Heart left ventricle (tissue), 16 donors: ENCODE data around the gene MRPS35. TPM values are rescaled to one million over a fixed set of nuclear protein-coding genes. Genes with fewer than 3 reads are reported as not detected.
"Not testable (repeated sequence)": the region's sequence is repeated elsewhere in the genome, so short reads cannot be mapped to it uniquely, and the experiment has no call there.

ENCODE experiments used
- ATAC-seq, 4 donors: fragments of 200-7000 bp; cut with Tn5 transposase; one replicate each; pipeline ENCODE4 v1.9.1; 2020 to 2022; ENCODE audit warnings: moderate library complexity in 4 of 4, mild to moderate bottlenecking in 3 of 4, moderate number of reproducible peaks in 1 of 4
- DNase-seq, 5 donors: peaks; one replicate each; pipeline ENCODE4 v3.0.0-alpha.2; 2020
- H3K27ac ChIP-seq, 12 donors: fragments of 200-600 bp; sonication (generic) in 4 of 12; one replicate each; pipeline versions ENCODE4 v1.5.0 to v1.8.0; 2016 to 2022; ENCODE audit warnings: mild to moderate bottlenecking in 2 of 12
- H3K27me3 ChIP-seq, 9 donors: fragments of 200-600 bp; sonication (generic) in 2 of 9; one replicate each; pipeline versions ENCODE4 v1.5.1 to v1.8.0; 2016 to 2022; ENCODE audit warnings: mild to moderate bottlenecking in 3 of 9
- H3K36me3 ChIP-seq, 9 donors: fragments of 200-600 bp; sonication (generic) in 2 of 9; one replicate each; pipeline versions ENCODE4 v1.5.0 to v1.8.0; 2018 to 2022; ENCODE audit warnings: mild to moderate bottlenecking in 2 of 9
- H3K4me1 ChIP-seq, 12 donors: fragments of 200-600 bp; sonication (generic) in 4 of 12; one replicate each; pipeline versions ENCODE4 v1.5.0 to v1.8.0; 2016 to 2022; ENCODE audit warnings: mild to moderate bottlenecking in 3 of 12
- H3K4me3 ChIP-seq, 12 donors: fragments of 200-600 bp; sonication (generic) in 4 of 12; one replicate each; pipeline versions ENCODE4 v1.5.0 to v1.8.0; 2017 to 2022; ENCODE audit warnings: mild to moderate bottlenecking in 9 of 12, moderate library complexity in 4 of 12
- H3K9me3 ChIP-seq, 12 donors: fragments of 200-600 bp; sonication (generic) in 4 of 12; one replicate each; pipeline versions ENCODE4 v1.5.0 to v1.8.0; 2016 to 2022; ENCODE audit warnings: mild to moderate bottlenecking in 1 of 12
- CTCF ChIP-seq, 12 donors: fragments of 200-600 bp; sonication (generic) in 4 of 12; IDR thresholded peaks; one replicate each; pipeline versions ENCODE4 v1.5.0 to v1.8.0; 2018 to 2022; ENCODE audit warnings: antibody characterized with exemption in 12 of 12, mild to moderate bottlenecking in 5 of 12
- POLR2A ChIP-seq, 2 donors: fragments of 450-650 bp; IDR thresholded peaks; one replicate each; pipeline ENCODE4 v1.6.1; 2017; ENCODE audit warnings: antibody characterized with exemption in 2 of 2, mild to moderate bottlenecking in 2 of 2, moderate library complexity in 2 of 2
- WGBS, 4 donors: extraction: QIAGEN DNeasy Blood & Tissue Kit in 2 of 4; methylation state at CpG; one replicate each; pipeline versions ENCODE4 v1.1.5 to v1.1.7; 2013 to 2018; 5-methylcytosine and 5-hydroxymethylcytosine counted together
- intact Hi-C, 10 donors: fragments of 100-400 bp; cut with DNase I; formaldehyde crosslinking; loops; one replicate each; pipeline versions ENCODE4 v1.11.1 to v1.14.2; 2022
- polyA plus RNA-seq, 2 donors: library from polyadenylated mRNA; stranded (reverse); fragments of 200-250 nt; gene quantifications; one replicate each; pipeline ENCODE4 v1.2.3, GENCODE V29; 2013
- total RNA-seq, 9 donors: library from RNA; depleted of rRNA in 2 of 9; stranded (reverse); fragments of >200 nt in 2 of 9; fragmentation: NEBNext Ultra II Directional in 3 of 9; extraction: Animal tissue kit (Norgen Biotek cat#: 25700) in 3 of 9; gene quantifications; one replicate each; pipeline versions ENCODE4 v1.1.0 to v1.2.4, GENCODE V29; 2016 to 2023
- donor health status: ischemic (EF 13 %, LVEDD 7.1; RV severe dilation, severe dysfunction).
- donor health status: healthy with polysubstance abuse.
- donor health status: DM: no; HTN: yes; CAD: no.
- donor health status: DM: no; HTN: no; CAD: no.
- donor health status: ischemic (EF 25% LVEDD 6.9; RV normal size, moderate dysfunction).
- donor health status: ischemic (EF 25% LVEDD 5.7; RV mildly dilated, moderate dysfunction).
- donor health status: healthy.
- donor health status: DM: yes; HTN: yes; CAD: no.
- donor health status: ischemic (EF 35%, LVEDD 5.7; RV mildly dilated, moderate dysfunction).
- donor health status: nonischemic (EF 11% LVEDD 7.7; RV severe dilation, severe dysfunction).
- donor health status: DM: yes; HTN: yes; CAD: no.
- donor health status: PGD.
- donor health status: ischemic (EF 29% LVEDD 5.4; RV normal size, mild dysfunction).
- donor health status: nonischemic (EF 23%, LVEDD 6.1; RV moderate dilation, normal function).

The MRPS35 gene
- total and polyA plus RNA-seq, 11 donors = 39.8 to 94.1 (median 59.6) TPM

- intact Hi-C loops = loop anchor here in 1 of 10 donors (10.0 kb wide), 1 partner anchor 81 kb away; no protein-coding TSS in a partner anchor
- no peaks in the 10 kb centered on the region for H3K9me3 ChIP-seq
- peaks cover 0 to 9% (median 0%) of the 10 kb centered on the region in 12 donors for H3K4me1 ChIP-seq
- H3K27me3 ChIP-seq = no peaks in the 10 kb centered on the region
- no peak for ATAC-seq
- TF ChIP-seq CTCF (IDR thresholded peaks at IDR 0.05) = no peak
- peaks cover 0 to 71% (median 55%) of the 10 kb centered on the region in 9 donors for H3K36me3 ChIP-seq
- DNase-seq = no peak
- H3K27ac ChIP-seq = no peak overlapping the region
- no peak overlapping the region for H3K4me3 ChIP-seq
- 94 to 98% (median 97%) methylated on average over 5 of the region's 5 CpGs for WGBS, 4 donors
Measured at GRCh38 chr12:27743601-27744000, 33.0 kb downstream of the MRPS35 start.

DNA sequence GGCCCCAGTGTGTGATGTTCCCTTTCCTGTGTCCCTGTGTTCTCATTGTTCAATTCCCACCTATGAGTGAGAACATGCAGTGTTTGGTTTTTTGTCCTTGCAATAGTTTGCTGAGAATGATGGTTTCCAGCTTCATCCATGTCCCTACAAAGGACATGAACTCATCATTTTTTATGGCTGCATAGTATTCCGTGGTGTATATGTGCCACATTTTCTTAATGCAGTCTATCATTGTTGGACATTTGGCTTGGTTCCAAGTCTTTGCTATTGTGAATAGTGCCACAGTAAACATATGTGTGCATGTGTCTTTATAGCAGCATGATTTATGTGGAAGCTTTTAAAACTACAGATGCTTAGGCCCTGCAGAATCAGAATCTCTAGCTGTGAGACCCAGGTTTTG is 35.1 kb downstream of the MRPS35 start:
- WGBS, 4 donors = 91 to 100% (median 94%) methylated on average over 1 of the region's 1 CpG
- not testable (repeated sequence) for H3K27ac ChIP-seq, H3K9me3 ChIP-seq, DNase-seq, ATAC-seq, H3K4me3 ChIP-seq, H3K4me1 ChIP-seq, H3K27me3 ChIP-seq
- peaks cover 0 to 53% (median 34%) of the 10 kb centered on the region in 9 donors for H3K36me3 ChIP-seq
- intact Hi-C loops = loop anchor here in 1 of 10 donors (10.0 kb wide), 1 partner anchor 79 kb away; no protein-coding TSS in a partner anchor

DNA sequence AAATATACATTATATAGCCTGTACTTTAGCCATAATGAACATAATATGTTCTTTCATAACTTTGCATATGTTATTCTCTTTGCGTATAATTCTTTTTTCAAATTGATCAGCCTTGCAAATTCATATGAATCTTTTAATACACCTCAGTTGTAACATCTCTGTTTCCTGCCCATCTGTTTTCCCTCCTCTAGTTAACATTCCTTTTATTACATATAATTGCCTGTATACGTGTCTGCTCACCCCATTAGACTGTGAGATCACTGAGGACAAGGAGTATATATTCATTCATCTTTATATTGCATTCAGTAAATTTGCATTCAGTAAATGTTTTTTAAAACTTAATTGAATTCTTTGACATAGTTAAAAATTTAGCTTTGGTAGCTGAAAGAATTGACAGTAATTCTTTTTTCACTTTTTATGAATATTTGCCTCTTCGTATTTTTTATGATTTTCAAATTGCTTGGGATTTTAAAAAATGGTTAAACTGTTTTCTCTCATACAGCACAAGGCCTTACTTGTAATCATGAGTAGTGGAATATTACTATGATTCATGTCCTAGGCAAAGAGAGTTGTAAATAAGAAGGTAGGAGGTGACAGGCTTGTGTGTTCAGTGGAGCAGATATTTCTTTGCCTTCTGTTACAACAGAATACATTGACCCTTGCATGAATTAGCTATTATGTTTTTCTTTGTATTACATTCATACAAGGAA is 36.6 kb downstream of the MRPS35 start:
- Histone ChIP-seq H3K36me3 (peaks cover 0 to 48% (median 30%) of the 10 kb centered on the region in 9 donors), H3K4me3 (no peak overlapping the region), H3K4me1 (peaks cover 0 to 10% (median 0%) of the 10 kb centered on the region in 12 donors), H3K9me3 (no peaks in the 10 kb centered on the region), H3K27me3 (no peaks in the 10 kb centered on the region), H3K27ac (peak overlapping the region in 3 of 12 donors; percentile 9 to 66 (median 9))
- WGBS, 4 donors = 88 to 94% (median 91%) methylated on average over 3 of the region's 3 CpGs
- DNase-seq (no peak), ATAC-seq (peak in 1 of 4 donors; percentile 77)
- intact Hi-C loops = loop anchor here in 1 of 10 donors (10.0 kb wide), 1 partner anchor 78 kb away; no protein-coding TSS in a partner anchor
- TF ChIP-seq CTCF (IDR thresholded peaks at IDR 0.05) (no peak), POLR2A (IDR thresholded peaks at IDR 0.05) (no peak)

- ATAC-seq (no peak), DNase-seq (no peak)
- Histone ChIP-seq H3K4me3 (no peak overlapping the region), H3K27ac (no peak overlapping the region), H3K27me3 (no peaks in the 10 kb centered on the region), H3K36me3 (peaks cover 0 to 36% (median 18%) of the 10 kb centered on the region in 9 donors), H3K9me3 (no peaks in the 10 kb centered on the region), H3K4me1 (peaks cover 0 to 10% (median 0%) of the 10 kb centered on the region in 12 donors)
- 85 to 91% (median 88%) methylated on average over 12 to 15 of the region's 15 CpGs for WGBS, 4 donors
- intact Hi-C loops = no loop called here
- TF ChIP-seq POLR2A (IDR thresholded peaks at IDR 0.05) (no peak), CTCF (IDR thresholded peaks at IDR 0.05) (no peak)
Measured at GRCh38 chr12:27751386-27752047, 40.9 kb downstream of the MRPS35 start.
